Body of pancreas (tissue), 4 donors: ENCODE data around the gene BIN2. TPM values are rescaled to one million over a fixed set of nuclear protein-coding genes. Genes with fewer than 3 reads are reported as not detected.
"Not testable (repeated sequence)": the region's sequence is repeated elsewhere in the genome, so short reads cannot be mapped to it uniquely, and the experiment has no call there.

Experiments used
- ATAC-seq: fragments of 150-250 bp; one replicate; pipeline ENCODE4 v1.9.1; 2016
- DNase-seq, 4 donors: peaks; one replicate each; pipeline ENCODE4 v3.0.0-alpha.2; 2019
- H3K27ac ChIP-seq, 4 donors: fragments of 200-600 bp; sonication (generic); 1 replicate in 3 of 4; 2 replicates in 1 of 4; pipeline versions ENCODE4 v1.5.1 to v1.6.1; 2016 to 2019; ENCODE audit warnings: mild to moderate bottlenecking in 1 of 4, mixed read lengths in 1 of 4, moderate library complexity in 1 of 4
- H3K27me3 ChIP-seq, 2 donors: fragments of 200-600 bp; sonication (generic); one replicate each; pipeline ENCODE4 v1.6.0; 2016; ENCODE audit warnings: mild to moderate bottlenecking in 1 of 2
- H3K36me3 ChIP-seq, 2 donors: fragments of 200-600 bp; sonication (generic); replicated peaks in 1 of 2; 2 replicates each; pipeline ENCODE4 v1.5.1; 2016; ENCODE audit warnings: low read depth in 2 of 2; ENCODE audit not compliant: insufficient read depth in 1 of 2
- H3K4me1 ChIP-seq: fragments of 200-600 bp; sonication (generic); one replicate; pipeline ENCODE4 v1.6.0; 2016
- H3K4me3 ChIP-seq, 2 donors: fragments of 200-600 bp; sonication (generic); 1 replicate in 1 of 2; 2 replicates in 1 of 2; pipeline ENCODE4 v1.5.1; 2016 to 2019
- H3K9me3 ChIP-seq, 3 donors: fragments of 200-600 bp; sonication (generic); 1 replicate in 2 of 3; 2 replicates in 1 of 3; pipeline ENCODE4 v1.5.1; 2016
- CTCF ChIP-seq, 7 experiments: fragments of 450-650 bp in 4 of 7; fragments of 200-600 bp in 3 of 7; sonication (generic) in 3 of 7; IDR thresholded peaks; one replicate each; pipeline ENCODE4 v1.5.1; 2016 to 2019; ENCODE audit warnings: antibody characterized with exemption in 7 of 7
- POLR2A ChIP-seq, 3 donors: fragments of 450-650 bp; IDR thresholded peaks; one replicate each; pipeline ENCODE4 v1.6.1; 2016; ENCODE audit warnings: antibody characterized with exemption in 3 of 3, mild to moderate bottlenecking in 2 of 3
- WGBS, 2 donors: methylation state at CpG; one replicate each; pipeline ENCODE4 v1.1.5; 2017; 5-methylcytosine and 5-hydroxymethylcytosine counted together
- intact Hi-C: fragments of 100-400 bp; cut with DNase I; formaldehyde crosslinking; loops from one replicate; pipeline ENCODE4 v1.15.1; 2023
- total RNA-seq, 2 donors: library from RNA; depleted of rRNA; stranded (reverse); fragments of >200 nt; gene quantifications; one replicate each; pipeline ENCODE4 v1.1.0, GENCODE V29; 2016

Gene BIN2
- total RNA-seq, 2 donors from 2014 or later = 1.0 to 1.3 TPM

GRCh38 chr12:51321882-51322281 lies 2.1 kb downstream of the BIN2 start:
- DNase-seq = no peak
- no peak for TF ChIP-seq CTCF (IDR thresholded peaks at IDR 0.05)
- TF ChIP-seq POLR2A (IDR thresholded peaks at IDR 0.05) = no peak
- H3K4me1 ChIP-seq = no peaks in the 10 kb centered on the region
- H3K9me3 ChIP-seq = no peaks in the 10 kb centered on the region
- H3K27me3 ChIP-seq = no peaks in the 10 kb centered on the region
- H3K4me3 ChIP-seq = no peak overlapping the region
- H3K27ac ChIP-seq = no peak overlapping the region
- H3K36me3 ChIP-seq = no peaks in the 10 kb centered on the region
- WGBS, 2 donors = 82 to 83% methylated on average over 3 of the region's 3 CpGs
- intact Hi-C loops = no loop called here
- no peak for ATAC-seq

- Histone ChIP-seq H3K36me3 (no peaks in the 10 kb centered on the region), H3K4me1 (no peaks in the 10 kb centered on the region), H3K9me3 (no peaks in the 10 kb centered on the region), H3K27ac (no peak overlapping the region), H3K4me3 (no peak overlapping the region), H3K27me3 (no peaks in the 10 kb centered on the region)
- intact Hi-C loops = no loop called here
- 41 to 43% methylated on average over 3 of the region's 3 CpGs for WGBS, 2 donors
- ATAC-seq (no peak), DNase-seq (no peak)
- TF ChIP-seq CTCF (IDR thresholded peaks at IDR 0.05) (no peak), POLR2A (IDR thresholded peaks at IDR 0.05) (no peak)
These were observed 3.2 kb downstream of the BIN2 start for GRCh38 chr12:51320695-51321320.

- intact Hi-C loops = no loop called here
- H3K27ac ChIP-seq = no peak overlapping the region
These were observed 3.7 kb downstream of the BIN2 start for GRCh38 chr12:51320311-51320694.

GRCh38 chr12:51318846-51319599 lies 5.0 kb downstream of the BIN2 start:
- intact Hi-C loops = no loop called here
- Histone ChIP-seq H3K27ac (no peak overlapping the region), H3K9me3 (no peaks in the 10 kb centered on the region), H3K4me1 (no peaks in the 10 kb centered on the region), H3K36me3 (no peaks in the 10 kb centered on the region), H3K4me3 (no peak overlapping the region), H3K27me3 (no peaks in the 10 kb centered on the region)
- no peak for TF ChIP-seq POLR2A (IDR thresholded peaks at IDR 0.05)
- TF ChIP-seq CTCF (IDR thresholded peaks at IDR 0.05) = no peak
- DNase-seq (no peak), ATAC-seq (no peak)
- WGBS, 2 donors = 47 to 60% methylated on average over 3 of the region's 3 CpGs

More at GRCh38 chr12:51320311-51320694, 3.7 kb downstream of the BIN2 start:
- Histone ChIP-seq H3K27me3 (no peaks in the 10 kb centered on the region), H3K4me1 (no peaks in the 10 kb centered on the region), H3K36me3 (no peaks in the 10 kb centered on the region), H3K4me3 (no peak overlapping the region), H3K9me3 (no peaks in the 10 kb centered on the region)
- WGBS, 2 donors = 67 to 76% methylated on average over 4 of the region's 4 CpGs
- DNase-seq (no peak), ATAC-seq (no peak)
- TF ChIP-seq POLR2A (IDR thresholded peaks at IDR 0.05) (no peak), CTCF (IDR thresholded peaks at IDR 0.05) (no peak)

- 87 to 92% methylated on average over 7 to 8 of the region's 8 CpGs for whole genome bisulfite sequencing, 2 donors
- H3K27me3 ChIP-seq, ATAC-seq, intact Hi-C loops, H3K36me3 ChIP-seq, DNase-seq, H3K4me3 ChIP-seq, H3K4me1 ChIP-seq, H3K27ac ChIP-seq, H3K9me3 ChIP-seq: not testable (repeated sequence)
These were observed 5.7 kb downstream of the BIN2 start for GRCh38 chr12:51318057-51318806.
